ENCODE measurements around the gene AGAP1.

Gene AGAP1

DNA sequence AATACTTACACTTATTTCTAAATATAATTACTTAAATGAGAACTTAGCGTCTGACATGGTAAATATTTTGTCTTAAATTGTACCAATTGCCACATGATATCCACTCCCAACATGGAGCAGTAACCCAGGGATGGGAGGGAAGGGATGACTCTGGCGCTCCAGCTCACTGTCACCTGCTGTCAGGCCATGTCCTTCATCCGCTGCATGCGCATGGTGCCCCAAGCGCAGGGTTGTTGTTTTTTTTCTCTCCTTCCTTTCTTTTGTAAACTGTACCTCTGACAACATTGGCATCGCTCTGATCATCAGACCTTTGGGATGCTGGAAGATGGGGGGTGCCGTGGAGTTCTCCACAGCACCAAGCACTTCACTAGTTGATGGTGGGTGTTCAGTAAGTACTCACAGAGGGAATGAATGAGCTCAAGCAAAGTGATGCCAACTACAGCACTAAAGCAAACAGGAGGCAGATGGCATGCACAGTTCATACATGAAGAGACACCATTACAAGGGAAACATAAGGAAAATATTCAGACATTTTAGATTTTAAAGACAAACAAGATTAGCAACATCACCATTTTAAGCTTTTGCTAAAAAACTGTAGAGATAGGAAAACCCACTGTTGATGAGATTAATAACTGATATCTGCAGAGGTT, 426.5 kb downstream of the AGAP1 start:
- no peak for DNase-seq (ENCODE audit: low read depth)

DNA sequence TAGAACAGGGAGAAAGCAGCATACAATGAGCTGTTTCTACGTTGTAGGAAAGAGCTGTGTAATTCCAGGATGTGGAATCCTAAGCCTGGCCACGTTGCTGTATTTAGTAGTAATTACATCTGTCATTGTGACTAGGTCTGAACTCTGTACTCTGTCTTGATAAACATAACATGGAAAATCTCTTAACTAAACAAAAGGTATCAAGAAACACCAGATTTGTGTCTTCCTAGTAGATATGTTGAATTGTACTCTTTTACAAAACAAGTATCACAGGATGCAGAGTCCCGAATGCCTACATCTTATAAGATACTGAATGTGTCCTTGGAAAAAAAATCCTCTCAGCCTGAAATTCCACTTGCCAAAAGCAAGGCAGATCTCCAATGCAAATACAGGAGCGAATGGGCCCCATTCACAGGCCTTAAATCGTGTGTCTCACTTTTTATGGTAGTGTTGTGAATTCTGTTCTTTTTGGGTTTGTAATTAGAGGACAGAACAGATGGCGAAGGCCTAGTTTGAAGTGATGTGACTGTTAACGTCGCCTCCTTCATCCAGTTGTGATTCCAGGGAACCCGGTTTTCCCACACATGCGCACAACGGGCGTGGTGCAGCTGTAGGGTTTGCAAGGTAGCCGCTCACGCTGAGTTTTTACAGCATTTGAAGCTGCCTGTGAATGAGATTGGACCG, 427.8 kb downstream of the AGAP1 start:
- DNase-seq (ENCODE audit: low read depth) = no peak

DNA sequence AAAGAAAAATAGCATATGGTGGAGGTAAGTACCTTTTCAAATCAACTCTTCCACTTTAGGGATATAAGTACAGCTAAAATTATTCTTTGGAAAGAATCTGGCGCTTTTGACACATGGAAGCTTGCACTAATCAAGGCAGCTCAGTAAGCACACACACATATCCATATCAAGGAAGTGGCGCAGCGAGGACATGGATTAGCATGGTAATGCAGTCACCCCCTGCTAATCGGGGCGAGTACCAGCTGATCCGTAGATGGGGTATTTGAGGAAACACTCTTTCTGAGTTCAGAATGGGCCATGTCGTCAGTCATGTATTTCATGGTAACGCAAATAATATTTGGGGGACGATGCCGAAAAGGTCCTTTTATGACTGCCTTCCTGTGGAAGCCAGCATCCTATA, 429.0 kb downstream of the AGAP1 start:
- no peak for DNase-seq (ENCODE audit: low read depth)

DNA sequence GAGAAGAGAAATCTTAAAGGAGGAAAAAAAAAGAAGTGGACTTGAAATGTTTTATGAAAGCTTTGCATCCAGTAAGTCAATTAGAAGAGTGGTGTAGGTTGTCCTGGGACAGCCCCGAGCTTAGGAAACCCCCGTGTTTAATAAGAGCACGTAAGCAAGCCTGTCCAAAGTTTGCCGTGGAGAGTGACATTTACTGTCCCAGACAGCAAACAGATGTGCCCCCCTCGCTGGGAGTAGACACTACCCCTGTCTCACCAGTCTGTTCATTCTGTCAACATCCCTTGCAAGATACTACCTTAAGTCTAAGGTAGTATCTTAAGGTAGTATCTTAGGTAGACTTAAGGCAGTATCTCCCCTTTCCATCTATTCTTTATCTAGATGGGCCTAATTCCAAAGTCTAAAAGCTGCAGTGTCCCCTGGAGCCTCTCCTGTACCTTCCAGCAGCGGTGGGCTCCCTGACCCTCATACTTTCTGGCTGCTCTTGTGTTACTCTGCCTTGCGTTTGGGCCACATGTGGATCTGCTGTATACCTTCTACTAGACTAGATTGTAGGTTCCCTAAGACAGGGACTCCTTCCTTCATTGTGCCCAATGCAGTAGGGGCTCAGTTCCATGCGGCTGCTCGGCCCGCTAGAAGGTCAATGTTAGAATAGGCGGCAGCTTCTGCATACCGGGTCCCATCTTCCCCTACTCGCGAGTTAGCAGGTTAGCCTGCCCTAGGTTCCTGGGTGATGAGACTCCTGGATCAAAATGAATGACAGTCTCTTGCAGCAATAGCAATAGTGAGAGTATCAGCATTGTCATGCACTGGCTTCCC, 430.2 kb downstream of the AGAP1 start:
- DNase-seq (ENCODE audit: low read depth) = no peak

DNA sequence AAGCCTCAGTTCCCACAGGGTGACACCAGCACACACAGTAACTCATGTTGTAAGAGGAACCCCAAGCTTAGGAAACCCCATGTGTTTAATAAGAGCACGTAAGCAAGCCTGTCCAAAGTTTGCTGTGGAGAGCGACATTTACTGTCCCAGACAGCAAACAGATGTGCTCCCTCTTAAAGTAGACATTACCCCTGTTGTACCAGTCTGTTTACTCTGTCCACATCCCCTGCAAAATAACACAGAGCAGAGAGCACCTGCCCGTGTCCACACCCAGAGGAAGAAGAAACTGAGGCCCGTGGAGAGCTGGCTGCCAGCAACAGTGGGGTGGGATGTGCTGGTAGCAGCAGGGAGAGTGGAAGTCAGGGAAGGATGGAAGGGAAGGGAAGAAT, 430.8 kb downstream of the AGAP1 start:
- no peak for DNase-seq (ENCODE audit: low read depth)

GRCh38 chr2:235925250-235925919, 431.5 kb downstream of the AGAP1 start:
- no peak for DNase-seq (ENCODE audit: low read depth)

DNA sequence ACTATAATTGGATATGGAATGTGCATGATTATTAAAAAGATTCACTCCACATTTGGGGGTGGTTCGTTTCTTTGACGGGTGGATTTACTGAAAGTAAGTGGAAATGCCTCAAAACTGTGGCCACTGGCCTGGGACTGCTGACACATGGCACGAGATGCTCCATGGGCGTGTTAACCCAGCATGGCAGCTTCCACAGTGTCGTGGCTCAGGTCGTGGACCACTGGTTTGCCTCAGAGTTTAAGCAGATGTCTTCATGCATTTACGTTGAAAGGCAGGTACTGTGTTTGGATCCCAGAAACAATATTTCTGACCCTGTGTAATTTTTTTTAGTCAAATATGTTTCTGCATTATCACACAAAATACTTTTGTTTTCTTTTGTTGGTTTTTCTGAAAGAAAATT, 432.4 kb downstream of the AGAP1 start:
- no peak for DNase-seq (ENCODE audit: low read depth)

- DNase-seq (ENCODE audit: low read depth) = no peak
These were observed 435.0 kb downstream of the AGAP1 start for GRCh38 chr2:235928751-235929370.

DNA sequence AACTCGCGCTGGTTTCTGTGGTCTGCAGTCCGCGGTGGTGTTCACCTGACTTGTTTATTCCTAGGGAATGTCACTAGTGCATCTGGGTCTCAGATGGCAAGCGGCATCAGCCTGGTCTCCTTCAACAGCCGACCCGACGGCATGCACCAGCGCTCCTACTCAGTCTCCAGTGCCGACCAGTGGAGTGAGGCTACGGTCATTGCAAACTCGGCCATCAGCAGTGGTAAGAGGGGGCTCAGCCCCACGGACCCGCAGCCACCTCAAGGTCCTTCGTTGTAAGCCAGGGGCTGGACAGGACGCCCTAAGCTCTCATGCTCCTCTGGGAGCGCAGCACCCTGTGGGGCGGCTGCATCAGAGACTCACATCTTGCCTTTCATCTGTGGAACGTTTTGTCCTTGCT, 436.9 kb downstream of the AGAP1 start:
- no peak for DNase-seq (ENCODE audit: low read depth)

- no peak for DNase-seq (ENCODE audit: low read depth)
These were observed 437.8 kb downstream of the AGAP1 start for GRCh38 chr2:235931676-235932075.

GRCh38 chr2:235934059-235934773, 440.4 kb downstream of the AGAP1 start:
- DNase-seq (ENCODE audit: low read depth) = no peak

GRCh38 chr2:235934774-235935484, 441.1 kb downstream of the AGAP1 start:
- no peak for DNase-seq (ENCODE audit: low read depth)

- DNase-seq (ENCODE audit: low read depth) = no peak
These were observed 441.9 kb downstream of the AGAP1 start for GRCh38 chr2:235935773-235936172.

- DNase-seq (ENCODE audit: low read depth) = no peak
These were observed 442.6 kb downstream of the AGAP1 start for GRCh38 chr2:235936493-235936892.

DNA sequence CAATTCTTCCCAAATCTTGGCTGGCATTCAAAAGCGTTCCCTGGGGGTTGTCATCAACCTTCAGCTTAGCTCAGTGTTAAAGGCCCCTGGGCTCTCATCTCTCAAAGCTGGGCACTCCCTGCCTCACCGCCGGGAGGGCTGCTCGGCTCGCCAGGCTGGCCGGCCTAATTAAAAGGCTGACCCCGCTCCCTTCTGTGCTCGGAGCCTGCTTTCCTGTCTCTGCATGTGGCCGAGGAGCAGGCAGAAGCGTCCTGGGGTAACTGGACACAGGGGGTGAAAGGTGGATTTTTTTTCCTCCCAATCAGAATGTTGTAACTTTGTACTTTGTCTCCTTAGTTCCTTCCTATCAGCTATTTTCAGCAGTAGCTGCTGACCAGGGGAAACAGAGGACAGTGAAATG, 443.2 kb downstream of the AGAP1 start:
- no peak for DNase-seq (ENCODE audit: low read depth)

GRCh38 chr2:235937526-235937925, 443.7 kb downstream of the AGAP1 start:
- no peak for DNase-seq (ENCODE audit: low read depth)

GRCh38 chr2:235937936-235938335, 444.1 kb downstream of the AGAP1 start:
- DNase-seq (ENCODE audit: low read depth) = no peak

GRCh38 chr2:235938611-235939010, 444.8 kb downstream of the AGAP1 start:
- DNase-seq (ENCODE audit: low read depth) = no peak

GRCh38 chr2:235939471-235939870, 445.6 kb downstream of the AGAP1 start:
- no peak for DNase-seq (ENCODE audit: low read depth)

- DNase-seq (ENCODE audit: low read depth) = peak; percentile 66
These were observed 446.5 kb downstream of the AGAP1 start for GRCh38 chr2:235940330-235940729.

GRCh38 chr2:235944591-235944990, 450.7 kb downstream of the AGAP1 start:
- DNase-seq (ENCODE audit: low read depth) = no peak

Measured in GM04504 (cell line).